HFF-Myc (cell line): Measurements from ENCODE around the gene ESR2.

ENCODE experiments used
- DNase-seq: peaks from one replicate; pipeline ENCODE4 v3.0.0-alpha.2; 2011; ENCODE audit warnings: low read depth; ENCODE audit errors: extremely low read depth
- H3K4me3 ChIP-seq: replicated peaks from 2 replicates; pipeline ENCODE4 v1.5.1; 2011; ENCODE audit warnings: low read depth, mild to moderate bottlenecking, control low read depth, low read length
- CTCF ChIP-seq: IDR thresholded peaks from 2 replicates; pipeline ENCODE4 v1.5.1; 2012; ENCODE audit warnings: mild to moderate bottlenecking, low read depth, low read length, control low read depth; ENCODE audit errors: missing control alignments

Gene ESR2

GRCh38 chr14:64247195-64247594, 47.0 kb downstream of the ESR2 start:
- no peak for TF ChIP-seq CTCF
- no peak overlapping the region for H3K4me3 ChIP-seq
- no peak for DNase-seq

- no peak for TF ChIP-seq CTCF
- no peak overlapping the region for H3K4me3 ChIP-seq
- no peak for DNase-seq
Observed at GRCh38 chr14:64246688-64247087, 47.5 kb downstream of the ESR2 start.

GRCh38 chr14:64245491-64245890, 48.7 kb downstream of the ESR2 start:
- no peak for DNase-seq
- no peak for TF ChIP-seq CTCF
- no peak overlapping the region for H3K4me3 ChIP-seq

- H3K4me3 ChIP-seq, result no peak overlapping the region
- TF ChIP-seq CTCF, result no peak
- no peak for DNase-seq
Observed at GRCh38 chr14:64244279-64244678, 49.9 kb downstream of the ESR2 start.

- no peak overlapping the region for H3K4me3 ChIP-seq
- TF ChIP-seq CTCF, result no peak
- DNase-seq, result no peak
Observed at GRCh38 chr14:64238631-64239030, 55.5 kb downstream of the ESR2 start.

GRCh38 chr14:64238049-64238448, 56.1 kb downstream of the ESR2 start:
- TF ChIP-seq CTCF, result no peak
- DNase-seq, result no peak
- H3K4me3 ChIP-seq, result no peak overlapping the region
